Measurements from ENCODE around the gene EIF2S2.

GRCh38 chr20:34060970-34061369, 51.1 kb downstream of the EIF2S2 start:
- TF ChIP-seq, protein P1, sequence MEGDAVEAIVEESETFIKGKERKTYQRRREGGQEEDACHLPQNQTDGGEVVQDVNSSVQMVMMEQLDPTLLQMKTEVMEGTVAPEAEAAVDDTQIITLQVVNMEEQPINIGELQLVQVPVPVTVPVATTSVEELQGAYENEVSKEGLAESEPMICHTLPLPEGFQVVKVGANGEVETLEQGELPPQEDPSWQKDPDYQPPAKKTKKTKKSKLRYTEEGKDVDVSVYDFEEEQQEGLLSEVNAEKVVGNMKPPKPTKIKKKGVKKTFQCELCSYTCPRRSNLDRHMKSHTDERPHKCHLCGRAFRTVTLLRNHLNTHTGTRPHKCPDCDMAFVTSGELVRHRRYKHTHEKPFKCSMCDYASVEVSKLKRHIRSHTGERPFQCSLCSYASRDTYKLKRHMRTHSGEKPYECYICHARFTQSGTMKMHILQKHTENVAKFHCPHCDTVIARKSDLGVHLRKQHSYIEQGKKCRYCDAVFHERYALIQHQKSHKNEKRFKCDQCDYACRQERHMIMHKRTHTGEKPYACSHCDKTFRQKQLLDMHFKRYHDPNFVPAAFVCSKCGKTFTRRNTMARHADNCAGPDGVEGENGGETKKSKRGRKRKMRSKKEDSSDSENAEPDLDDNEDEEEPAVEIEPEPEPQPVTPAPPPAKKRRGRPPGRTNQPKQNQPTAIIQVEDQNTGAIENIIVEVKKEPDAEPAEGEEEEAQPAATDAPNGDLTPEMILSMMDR (IDR thresholded peaks at IDR 0.05), result no peak
- no peak for TF ChIP-seq POLR2A (IDR thresholded peaks at IDR 0.05)
